Fibroblast of pulmonary artery (primary cell): ENCODE measurements around the gene SYT8.

ENCODE experiments used
- DNase-seq: peaks from one replicate; pipeline ENCODE4 v3.0.0-alpha.2; 2010; ENCODE audit warnings: low read depth
- H3K4me3 ChIP-seq: replicated peaks from 2 replicates; pipeline ENCODE4 v1.5.1; 2011; ENCODE audit warnings: low read depth, mild to moderate bottlenecking, control low read depth, low read length, moderate library complexity
- CTCF ChIP-seq: IDR thresholded peaks from 2 replicates; pipeline ENCODE4 v1.5.1; 2011; ENCODE audit warnings: mild to moderate bottlenecking, control low read depth, low read length, inconsistent platforms; ENCODE audit errors: missing control alignments

Gene SYT8

GRCh38 chr11:1834062-1834610 is 654 bp upstream of the SYT8 start:
- H3K4me3 ChIP-seq, result no peak overlapping the region
- DNase-seq, result no peak
- TF ChIP-seq CTCF, result no peak

- DNase-seq, result no peak
- H3K4me3 ChIP-seq, result no peak overlapping the region
- no peak for TF ChIP-seq CTCF
These were observed 851 bp downstream of the SYT8 start for GRCh38 chr11:1835671-1836010.

GRCh38 chr11:1836011-1836945 is 1.5 kb downstream of the SYT8 start:
- DNase-seq, result no peak

GRCh38 chr11:1837171-1838076 is 2.6 kb downstream of the SYT8 start:
- peak; percentile 87 for TF ChIP-seq CTCF
- H3K4me3 ChIP-seq, result no peak overlapping the region
- DNase-seq, result peak; percentile 59

More at GRCh38 chr11:1836011-1836945, 1.5 kb downstream of the SYT8 start:
- TF ChIP-seq CTCF, result no peak
- H3K4me3 ChIP-seq, result no peak overlapping the region

GRCh38 chr11:1838077-1838425 is 3.3 kb downstream of the SYT8 start:
- H3K4me3 ChIP-seq, result no peak overlapping the region
- no peak for TF ChIP-seq CTCF
- DNase-seq, result no peak

GRCh38 chr11:1838426-1839144 is 3.8 kb downstream of the SYT8 start, which contains the start of gene TNNI2:
TSS of gene TNNI2 (plus strand) at chr11:1838981. CDS start at chr11:1839697, 716 bp downstream.
- DNase-seq, result no peak
- no peak within 1 kb of the TSS for H3K4me3 ChIP-seq
- no peak for TF ChIP-seq CTCF
